ENCODE results near the gene MACROD2. TPM values are rescaled to one million over a fixed set of nuclear protein-coding genes. Genes with fewer than 3 reads are reported as not detected.

Gene MACROD2
- total RNA-seq, 1 experiment from 2014 or later = 1.6 TPM

DNA sequence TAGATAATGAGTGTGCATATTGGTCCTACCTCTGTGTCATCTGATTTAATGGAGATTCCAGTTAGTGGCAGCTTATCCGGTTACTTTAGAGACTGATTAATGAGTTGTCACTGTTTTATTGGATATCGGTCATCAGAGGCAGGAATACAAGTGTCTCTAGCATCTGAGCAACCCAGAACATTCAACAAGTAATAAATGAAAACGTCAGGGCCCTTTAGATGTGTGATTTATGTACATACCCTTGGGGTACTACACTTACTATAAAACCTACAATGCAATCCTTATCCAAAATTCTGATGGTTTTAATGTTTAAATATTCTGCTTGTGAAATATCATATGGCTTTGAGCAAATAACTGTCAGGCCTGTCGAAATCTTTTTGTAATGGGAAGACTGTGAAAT is 1460.0 kb downstream of the MACROD2 start:
- H3K27me3 ChIP-seq (ENCODE audit: insufficient read depth, low read length) = no peaks in the 10 kb centered on the region
- no CpG with 5 or more reads among the region's 4 CpGs for WGBS (ENCODE audit: extremely low coverage, insufficient read length, low lambda C conversion rate)
- H3K18ac ChIP-seq (ENCODE audit: insufficient read length, low read depth, low read length) = no peak overlapping the region
- H3K23ac ChIP-seq (ENCODE audit: insufficient read length, low read depth, low read length) = no peak overlapping the region
- no peak overlapping the region for H2BK5ac ChIP-seq (ENCODE audit: insufficient read length, low read length)
- no peak overlapping the region for H2AK5ac ChIP-seq (ENCODE audit: insufficient read length, low read length)
- Mint-ChIP-seq H3K4me1 (peaks cover 8 to 11% of the 10 kb centered on the region in 2 experiments), H3K27me3 (ENCODE audit: low read depth) (no peaks in the 10 kb centered on the region), H3K27ac (no peak overlapping the region), H3K4me3 (no peak overlapping the region), H3K9me3 (no peaks in the 10 kb centered on the region), H3K36me3 (ENCODE audit: insufficient read depth in 1 of 3, low read depth in 3 of 3) (no peaks in the 10 kb centered on the region)
- H4K8ac ChIP-seq (replicated peaks; ENCODE audit: insufficient read length, low read depth, low read length) = no peak overlapping the region
- H3T11ph ChIP-seq (ENCODE audit: low read length) = no peak overlapping the region
- no peak overlapping the region for H2BK20ac ChIP-seq (ENCODE audit: low read depth, low read length, poor library complexity, severe bottlenecking)
- H3K27ac ChIP-seq (ENCODE audit: insufficient read length, low read depth, low read length) = no peak overlapping the region
- H2BK12ac ChIP-seq (ENCODE audit: insufficient read length, low read depth, low read length) = no peak overlapping the region
- no peak overlapping the region for H2BK120ac ChIP-seq (ENCODE audit: low read depth, low read length, poor library complexity, severe bottlenecking)
- DNase-seq = no peak
- no peak overlapping the region for H3K14ac ChIP-seq (ENCODE audit: insufficient read depth, low read length)
- no peak overlapping the region for H2BK15ac ChIP-seq (ENCODE audit: low read depth, low read length)
- no peaks in the 10 kb centered on the region for H3K9me3 ChIP-seq (ENCODE audit: control insufficient read depth, low read depth, low read length)
- no peaks in the 10 kb centered on the region for H3K79me1 ChIP-seq (ENCODE audit: insufficient read depth, low read depth, low read length, poor library complexity, severe bottlenecking)
- TF ChIP-seq, protein P1, sequence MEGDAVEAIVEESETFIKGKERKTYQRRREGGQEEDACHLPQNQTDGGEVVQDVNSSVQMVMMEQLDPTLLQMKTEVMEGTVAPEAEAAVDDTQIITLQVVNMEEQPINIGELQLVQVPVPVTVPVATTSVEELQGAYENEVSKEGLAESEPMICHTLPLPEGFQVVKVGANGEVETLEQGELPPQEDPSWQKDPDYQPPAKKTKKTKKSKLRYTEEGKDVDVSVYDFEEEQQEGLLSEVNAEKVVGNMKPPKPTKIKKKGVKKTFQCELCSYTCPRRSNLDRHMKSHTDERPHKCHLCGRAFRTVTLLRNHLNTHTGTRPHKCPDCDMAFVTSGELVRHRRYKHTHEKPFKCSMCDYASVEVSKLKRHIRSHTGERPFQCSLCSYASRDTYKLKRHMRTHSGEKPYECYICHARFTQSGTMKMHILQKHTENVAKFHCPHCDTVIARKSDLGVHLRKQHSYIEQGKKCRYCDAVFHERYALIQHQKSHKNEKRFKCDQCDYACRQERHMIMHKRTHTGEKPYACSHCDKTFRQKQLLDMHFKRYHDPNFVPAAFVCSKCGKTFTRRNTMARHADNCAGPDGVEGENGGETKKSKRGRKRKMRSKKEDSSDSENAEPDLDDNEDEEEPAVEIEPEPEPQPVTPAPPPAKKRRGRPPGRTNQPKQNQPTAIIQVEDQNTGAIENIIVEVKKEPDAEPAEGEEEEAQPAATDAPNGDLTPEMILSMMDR (conservative IDR thresholded peaks at IDR 0.05) = no peak
- no peak overlapping the region for H2AFZ ChIP-seq (ENCODE audit: low read length)
- H3K56ac ChIP-seq (ENCODE audit: insufficient read length, low read depth, low read length) = no peak overlapping the region
- no peaks in the 10 kb centered on the region for H3K4me1 ChIP-seq (ENCODE audit: insufficient read depth, low read length)
- no peaks in the 10 kb centered on the region for H3K23me2 ChIP-seq (ENCODE audit: insufficient read length, low read depth, low read length, poor library complexity, severe bottlenecking)
- H4K91ac ChIP-seq (ENCODE audit: insufficient read length, low read depth, low read length) = no peak overlapping the region
- no peak overlapping the region for H4K5ac ChIP-seq (ENCODE audit: insufficient read length, low read depth, low read length)
- H4K20me1 ChIP-seq (ENCODE audit: control insufficient read depth, insufficient read depth, insufficient read length) = no peaks in the 10 kb centered on the region
- H3K4ac ChIP-seq (ENCODE audit: low read depth, low read length) = no peak overlapping the region
- H3K9ac ChIP-seq (ENCODE audit: extremely low read depth, insufficient read length, low read length) = no peak overlapping the region
- H3K79me2 ChIP-seq (ENCODE audit: insufficient read depth, low read length) = no peaks in the 10 kb centered on the region
- no peak overlapping the region for H3K4me2 ChIP-seq (ENCODE audit: insufficient read depth, insufficient read length, low read length)

Data from H9 (cell line).